LNCAP (cell line): ENCODE measurements around the gene DOCK11.

Source experiments
- TF ChIP-seq, protein P1 (sequence below): fragments of 450-650 bp; IDR thresholded peaks from 2 replicates; pipeline ENCODE4 v1.5.1; 2017; ENCODE audit warnings: mild to moderate bottlenecking

Gene DOCK11

DNA sequence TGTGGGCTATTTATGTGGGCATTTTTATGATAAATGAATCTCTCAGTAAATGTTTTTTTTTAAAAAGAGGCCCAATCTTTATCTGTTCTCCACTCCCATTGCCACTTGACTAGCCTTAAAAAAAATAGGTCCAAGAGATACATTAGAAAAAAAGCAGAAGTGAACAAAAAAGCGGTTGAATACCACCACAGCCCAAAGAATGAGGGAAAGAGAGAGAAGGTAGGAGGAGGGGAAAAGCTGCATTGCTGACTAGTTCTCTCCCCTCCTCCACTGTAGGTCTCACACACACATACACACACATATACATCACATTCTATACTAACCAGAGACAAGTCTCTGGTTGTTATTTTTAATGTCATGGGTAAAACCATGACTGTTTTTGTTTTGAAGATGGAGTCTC, 136.0 kb downstream of the DOCK11 start:
- TF ChIP-seq, protein P1, sequence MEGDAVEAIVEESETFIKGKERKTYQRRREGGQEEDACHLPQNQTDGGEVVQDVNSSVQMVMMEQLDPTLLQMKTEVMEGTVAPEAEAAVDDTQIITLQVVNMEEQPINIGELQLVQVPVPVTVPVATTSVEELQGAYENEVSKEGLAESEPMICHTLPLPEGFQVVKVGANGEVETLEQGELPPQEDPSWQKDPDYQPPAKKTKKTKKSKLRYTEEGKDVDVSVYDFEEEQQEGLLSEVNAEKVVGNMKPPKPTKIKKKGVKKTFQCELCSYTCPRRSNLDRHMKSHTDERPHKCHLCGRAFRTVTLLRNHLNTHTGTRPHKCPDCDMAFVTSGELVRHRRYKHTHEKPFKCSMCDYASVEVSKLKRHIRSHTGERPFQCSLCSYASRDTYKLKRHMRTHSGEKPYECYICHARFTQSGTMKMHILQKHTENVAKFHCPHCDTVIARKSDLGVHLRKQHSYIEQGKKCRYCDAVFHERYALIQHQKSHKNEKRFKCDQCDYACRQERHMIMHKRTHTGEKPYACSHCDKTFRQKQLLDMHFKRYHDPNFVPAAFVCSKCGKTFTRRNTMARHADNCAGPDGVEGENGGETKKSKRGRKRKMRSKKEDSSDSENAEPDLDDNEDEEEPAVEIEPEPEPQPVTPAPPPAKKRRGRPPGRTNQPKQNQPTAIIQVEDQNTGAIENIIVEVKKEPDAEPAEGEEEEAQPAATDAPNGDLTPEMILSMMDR: no peak

DNA sequence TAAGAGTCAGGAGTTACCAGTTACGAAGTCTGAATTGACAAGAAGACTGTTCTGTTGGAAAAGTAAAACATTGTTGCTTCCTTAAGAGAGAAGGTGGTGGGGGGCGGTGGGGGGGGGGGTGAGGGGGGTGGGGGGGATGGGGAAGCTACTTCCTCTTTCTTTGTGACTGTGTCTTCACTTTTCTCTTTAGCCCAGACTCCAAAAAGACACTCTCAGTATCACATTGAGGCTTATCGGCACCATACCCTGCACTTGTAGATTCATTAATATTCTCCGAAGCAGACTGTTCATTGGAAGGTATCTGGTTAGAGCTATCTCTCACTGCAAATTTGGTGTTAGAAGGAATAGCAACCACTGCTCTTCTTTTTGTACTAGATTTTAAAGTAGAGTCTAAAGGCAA, 137.2 kb downstream of the DOCK11 start:
- TF ChIP-seq, protein P1: no peak

DNA sequence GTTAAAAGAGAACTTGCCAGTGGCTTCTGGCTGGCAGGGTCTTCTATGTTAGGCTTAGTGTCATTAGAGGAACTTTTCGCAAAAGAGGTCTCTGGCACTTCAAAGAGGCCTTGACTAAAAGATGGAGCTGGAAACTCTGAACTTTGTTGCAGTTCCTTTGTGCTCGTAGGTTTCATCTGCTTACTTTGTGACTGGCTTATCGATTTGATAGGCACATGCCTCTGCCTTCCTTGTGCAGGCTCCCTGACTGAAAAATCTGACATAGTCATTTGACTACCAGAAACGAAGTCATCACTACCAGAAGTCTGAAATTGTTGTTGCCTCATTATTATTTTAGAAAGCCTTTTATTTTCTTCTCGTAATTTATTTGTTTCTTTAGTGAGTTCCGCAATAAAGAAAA, 137.9 kb downstream of the DOCK11 start:
- TF ChIP-seq, protein P1: no peak

GRCh38 chrX:118634336-118634735, 138.7 kb downstream of the DOCK11 start:
- TF ChIP-seq, protein P1: no peak

DNA sequence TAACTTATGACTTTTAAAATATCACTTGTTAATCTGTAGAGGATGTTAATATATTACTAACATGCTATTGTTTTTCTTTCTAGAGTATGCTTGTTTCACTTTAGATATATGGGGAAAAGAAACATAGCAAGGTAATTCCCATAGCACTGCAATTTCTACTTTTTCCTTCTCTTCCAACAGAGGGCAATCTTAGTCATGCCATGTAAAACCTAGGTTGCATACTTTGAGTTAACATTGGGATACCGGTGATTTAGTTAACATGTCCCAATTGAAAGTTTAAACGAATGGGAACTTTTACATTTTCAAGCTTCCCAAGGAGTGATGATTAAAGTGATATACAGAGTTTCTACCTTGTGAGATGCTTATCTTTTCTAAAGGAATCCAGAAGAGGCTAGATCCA, 142.4 kb downstream of the DOCK11 start:
- TF ChIP-seq, protein P1: peak; percentile 42; the same call in 1 of the 2 replicates

DNA sequence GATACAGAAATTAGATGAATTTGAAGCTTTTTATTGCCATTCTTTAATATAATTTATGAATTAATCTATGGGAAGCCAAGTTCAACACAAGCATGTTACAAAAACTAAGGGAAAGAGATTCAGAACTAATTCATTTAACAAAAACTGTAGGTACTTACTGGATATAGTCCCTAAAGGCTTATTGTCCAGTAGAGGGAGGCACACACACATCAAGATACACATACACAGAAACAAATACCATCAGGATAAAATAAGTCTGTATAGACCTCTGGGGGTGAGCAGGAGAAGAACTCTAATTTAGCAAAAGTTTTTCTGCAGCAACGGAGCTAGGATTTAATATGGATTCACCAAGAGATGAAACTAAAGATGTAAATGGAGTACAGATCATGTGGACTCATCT, 148.8 kb downstream of the DOCK11 start:
- TF ChIP-seq, protein P1: peak; percentile 48

DNA sequence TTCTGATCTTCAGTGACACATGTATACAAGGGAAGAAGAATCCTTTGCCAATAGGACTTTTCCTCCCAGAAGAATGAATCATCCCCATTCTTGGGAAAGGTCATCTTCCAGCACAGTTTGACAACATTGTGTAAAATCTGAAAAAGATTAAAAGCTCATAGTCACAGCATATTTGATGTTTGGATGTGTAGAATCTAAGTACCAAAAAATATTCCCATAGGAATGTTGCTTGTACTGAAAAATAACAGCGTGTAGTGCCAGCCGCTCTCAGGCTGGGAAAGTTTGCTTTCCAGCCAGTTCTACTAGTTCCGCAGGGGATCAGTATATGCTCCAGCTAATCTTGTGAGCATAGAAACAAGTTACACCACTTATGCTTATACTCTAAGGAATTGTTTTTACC, 157.1 kb downstream of the DOCK11 start:
- TF ChIP-seq, protein P1: no peak

DNA sequence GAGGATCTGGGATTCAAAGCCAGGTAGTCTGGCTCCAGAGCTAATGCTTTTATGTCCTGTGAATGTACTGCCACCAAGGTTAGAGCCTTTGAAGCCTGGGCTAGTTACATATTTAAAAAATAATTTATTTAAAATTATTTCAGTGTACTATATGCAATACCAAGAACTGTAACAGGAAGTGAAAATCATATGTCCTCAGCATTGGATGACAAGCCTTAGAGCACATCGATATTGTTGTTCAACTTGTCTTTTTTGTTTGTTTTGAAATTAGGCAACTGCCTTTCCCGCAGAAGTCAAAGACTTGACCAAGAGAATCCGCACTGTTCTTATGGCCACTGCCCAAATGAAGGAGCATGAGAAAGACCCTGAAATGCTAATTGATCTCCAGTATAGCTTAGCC, 158.7 kb downstream of the DOCK11 start:
- TF ChIP-seq, protein P1: no peak
